Upper lobe of left lung (tissue), 4 donors: ENCODE results near the gene SLC1A5.

ENCODE experiments used
- POLR2A ChIP-seq, 4 donors: fragments of 450-650 bp; IDR thresholded peaks; one replicate each; pipeline ENCODE4 v1.5.1; 2016 to 2017; ENCODE audit warnings: antibody characterized with exemption in 4 of 4, mild to moderate bottlenecking in 2 of 4
- POLR2AphosphoS5 ChIP-seq, 2 donors: sonication (generic); formaldehyde crosslinking; IDR thresholded peaks; one replicate each; pipeline ENCODE4 v1.5.1; 2017; ENCODE audit warnings: antibody characterized with exemption in 2 of 2
- TF ChIP-seq, protein P1 (sequence below), 6 experiments: fragments of 450-650 bp in 4 of 6; fragments of 200-600 bp in 2 of 6; sonication (generic) in 2 of 6; IDR thresholded peaks; one replicate each; pipeline ENCODE4 v1.5.1; 2016 to 2019; ENCODE audit warnings: antibody characterized with exemption in 6 of 6

DNA sequence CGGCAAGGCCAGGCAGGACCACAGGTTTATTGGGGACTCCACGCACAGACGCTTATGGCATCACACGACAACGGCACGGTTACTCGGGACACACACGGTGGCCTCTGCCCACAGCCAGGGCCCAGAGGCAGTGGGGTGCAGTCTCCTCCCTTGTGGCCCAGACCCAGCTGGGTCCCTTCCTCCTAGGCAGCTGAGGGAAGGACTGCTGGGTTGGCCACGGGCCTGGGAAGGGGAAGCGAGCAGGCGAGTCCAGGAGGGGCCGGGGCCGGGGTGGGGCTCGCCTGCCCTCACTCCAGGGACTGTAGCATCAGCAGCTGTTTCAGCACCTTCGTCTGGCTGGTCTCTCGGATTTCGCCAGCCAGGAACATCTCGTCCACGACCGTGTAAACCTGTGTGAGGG is 49.8 kb upstream of the SLC1A5 start:
- no peak for TF ChIP-seq POLR2A (IDR thresholded peaks at IDR 0.05)
- TF ChIP-seq, protein P1, sequence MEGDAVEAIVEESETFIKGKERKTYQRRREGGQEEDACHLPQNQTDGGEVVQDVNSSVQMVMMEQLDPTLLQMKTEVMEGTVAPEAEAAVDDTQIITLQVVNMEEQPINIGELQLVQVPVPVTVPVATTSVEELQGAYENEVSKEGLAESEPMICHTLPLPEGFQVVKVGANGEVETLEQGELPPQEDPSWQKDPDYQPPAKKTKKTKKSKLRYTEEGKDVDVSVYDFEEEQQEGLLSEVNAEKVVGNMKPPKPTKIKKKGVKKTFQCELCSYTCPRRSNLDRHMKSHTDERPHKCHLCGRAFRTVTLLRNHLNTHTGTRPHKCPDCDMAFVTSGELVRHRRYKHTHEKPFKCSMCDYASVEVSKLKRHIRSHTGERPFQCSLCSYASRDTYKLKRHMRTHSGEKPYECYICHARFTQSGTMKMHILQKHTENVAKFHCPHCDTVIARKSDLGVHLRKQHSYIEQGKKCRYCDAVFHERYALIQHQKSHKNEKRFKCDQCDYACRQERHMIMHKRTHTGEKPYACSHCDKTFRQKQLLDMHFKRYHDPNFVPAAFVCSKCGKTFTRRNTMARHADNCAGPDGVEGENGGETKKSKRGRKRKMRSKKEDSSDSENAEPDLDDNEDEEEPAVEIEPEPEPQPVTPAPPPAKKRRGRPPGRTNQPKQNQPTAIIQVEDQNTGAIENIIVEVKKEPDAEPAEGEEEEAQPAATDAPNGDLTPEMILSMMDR (IDR thresholded peaks at IDR 0.05): no peak
- no peak for TF ChIP-seq POLR2AphosphoS5 (IDR thresholded peaks at IDR 0.05)
